ENCODE data around the gene FIBP.

Gene FIBP

GRCh38 chr11:65869643-65870306 is 18.5 kb downstream of the FIBP start:
- DNase-seq: no peak

- DNase-seq: no peak
Measured at GRCh38 chr11:65868907-65869306, 19.4 kb downstream of the FIBP start.

GRCh38 chr11:65868076-65868667 is 20.1 kb downstream of the FIBP start:
- DNase-seq: peak; percentile 52

GRCh38 chr11:65867284-65868071 is 20.8 kb downstream of the FIBP start:
- no peak for DNase-seq

- no peak for DNase-seq
Measured at GRCh38 chr11:65866509-65867283, 21.6 kb downstream of the FIBP start.

- no peak for DNase-seq
Measured at GRCh38 chr11:65865550-65866172, 22.6 kb downstream of the FIBP start.

- no peak for DNase-seq
Measured at GRCh38 chr11:65864706-65865471, 23.4 kb downstream of the FIBP start.

- no peak for DNase-seq
Measured at GRCh38 chr11:65863889-65864705, 24.2 kb downstream of the FIBP start.

GRCh38 chr11:65862941-65863888 is 25.1 kb downstream of the FIBP start:
- no peak for DNase-seq

- no peak for DNase-seq
Measured at GRCh38 chr11:65862191-65862735, 26.0 kb downstream of the FIBP start.

- DNase-seq: no peak
Measured at GRCh38 chr11:65861533-65862183, 26.6 kb downstream of the FIBP start.

GRCh38 chr11:65861165-65861505 is 27.1 kb downstream of the FIBP start:
- peak; percentile 76 for DNase-seq

GRCh38 chr11:65860278-65861164 is 27.8 kb downstream of the FIBP start, which contains the start of gene MUS81:
TSS of gene MUS81 (plus strand) at chr11:65860433. CDS start at chr11:65860754, 321 bp downstream.
- peak; percentile 98 for DNase-seq

GRCh38 chr11:65859812-65860277 is 28.4 kb downstream of the FIBP start:
- peak; percentile 84 for DNase-seq

GRCh38 chr11:65859095-65859811 is 29.0 kb downstream of the FIBP start:
- peak; percentile 100 for DNase-seq

- DNase-seq: no peak
Measured at GRCh38 chr11:65858681-65859087, 29.6 kb downstream of the FIBP start.

Data from DMS53 (cell line).